ENCODE results near the gene MYH16. TPM values are rescaled to one million over a fixed set of nuclear protein-coding genes. Genes with fewer than 3 reads are reported as not detected.

The MYH16 gene
- total and polyA plus RNA-seq, 2 experiments from 2014 or later = not detected

DNA sequence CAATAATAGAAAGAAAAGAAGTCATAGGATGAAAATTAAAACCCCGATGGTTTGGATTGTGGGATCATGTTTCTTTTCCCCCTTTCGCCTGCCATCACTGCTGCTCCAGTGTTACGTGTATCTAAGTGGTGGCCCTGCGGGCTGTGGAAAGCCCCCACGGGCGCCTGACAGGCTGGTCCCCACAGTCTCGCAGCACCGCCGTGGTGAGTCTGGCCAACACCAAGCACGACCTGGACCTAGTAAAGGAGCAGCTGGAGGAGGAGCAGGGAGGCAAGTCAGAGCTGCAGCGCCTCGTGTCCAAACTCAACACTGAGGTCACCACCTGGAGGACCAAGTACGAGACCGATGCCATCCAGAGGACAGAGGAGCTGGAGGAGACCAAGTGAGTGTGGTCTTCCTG, 19.5 kb downstream of the MYH16 start (continued):
- TF ChIP-seq, protein P1, sequence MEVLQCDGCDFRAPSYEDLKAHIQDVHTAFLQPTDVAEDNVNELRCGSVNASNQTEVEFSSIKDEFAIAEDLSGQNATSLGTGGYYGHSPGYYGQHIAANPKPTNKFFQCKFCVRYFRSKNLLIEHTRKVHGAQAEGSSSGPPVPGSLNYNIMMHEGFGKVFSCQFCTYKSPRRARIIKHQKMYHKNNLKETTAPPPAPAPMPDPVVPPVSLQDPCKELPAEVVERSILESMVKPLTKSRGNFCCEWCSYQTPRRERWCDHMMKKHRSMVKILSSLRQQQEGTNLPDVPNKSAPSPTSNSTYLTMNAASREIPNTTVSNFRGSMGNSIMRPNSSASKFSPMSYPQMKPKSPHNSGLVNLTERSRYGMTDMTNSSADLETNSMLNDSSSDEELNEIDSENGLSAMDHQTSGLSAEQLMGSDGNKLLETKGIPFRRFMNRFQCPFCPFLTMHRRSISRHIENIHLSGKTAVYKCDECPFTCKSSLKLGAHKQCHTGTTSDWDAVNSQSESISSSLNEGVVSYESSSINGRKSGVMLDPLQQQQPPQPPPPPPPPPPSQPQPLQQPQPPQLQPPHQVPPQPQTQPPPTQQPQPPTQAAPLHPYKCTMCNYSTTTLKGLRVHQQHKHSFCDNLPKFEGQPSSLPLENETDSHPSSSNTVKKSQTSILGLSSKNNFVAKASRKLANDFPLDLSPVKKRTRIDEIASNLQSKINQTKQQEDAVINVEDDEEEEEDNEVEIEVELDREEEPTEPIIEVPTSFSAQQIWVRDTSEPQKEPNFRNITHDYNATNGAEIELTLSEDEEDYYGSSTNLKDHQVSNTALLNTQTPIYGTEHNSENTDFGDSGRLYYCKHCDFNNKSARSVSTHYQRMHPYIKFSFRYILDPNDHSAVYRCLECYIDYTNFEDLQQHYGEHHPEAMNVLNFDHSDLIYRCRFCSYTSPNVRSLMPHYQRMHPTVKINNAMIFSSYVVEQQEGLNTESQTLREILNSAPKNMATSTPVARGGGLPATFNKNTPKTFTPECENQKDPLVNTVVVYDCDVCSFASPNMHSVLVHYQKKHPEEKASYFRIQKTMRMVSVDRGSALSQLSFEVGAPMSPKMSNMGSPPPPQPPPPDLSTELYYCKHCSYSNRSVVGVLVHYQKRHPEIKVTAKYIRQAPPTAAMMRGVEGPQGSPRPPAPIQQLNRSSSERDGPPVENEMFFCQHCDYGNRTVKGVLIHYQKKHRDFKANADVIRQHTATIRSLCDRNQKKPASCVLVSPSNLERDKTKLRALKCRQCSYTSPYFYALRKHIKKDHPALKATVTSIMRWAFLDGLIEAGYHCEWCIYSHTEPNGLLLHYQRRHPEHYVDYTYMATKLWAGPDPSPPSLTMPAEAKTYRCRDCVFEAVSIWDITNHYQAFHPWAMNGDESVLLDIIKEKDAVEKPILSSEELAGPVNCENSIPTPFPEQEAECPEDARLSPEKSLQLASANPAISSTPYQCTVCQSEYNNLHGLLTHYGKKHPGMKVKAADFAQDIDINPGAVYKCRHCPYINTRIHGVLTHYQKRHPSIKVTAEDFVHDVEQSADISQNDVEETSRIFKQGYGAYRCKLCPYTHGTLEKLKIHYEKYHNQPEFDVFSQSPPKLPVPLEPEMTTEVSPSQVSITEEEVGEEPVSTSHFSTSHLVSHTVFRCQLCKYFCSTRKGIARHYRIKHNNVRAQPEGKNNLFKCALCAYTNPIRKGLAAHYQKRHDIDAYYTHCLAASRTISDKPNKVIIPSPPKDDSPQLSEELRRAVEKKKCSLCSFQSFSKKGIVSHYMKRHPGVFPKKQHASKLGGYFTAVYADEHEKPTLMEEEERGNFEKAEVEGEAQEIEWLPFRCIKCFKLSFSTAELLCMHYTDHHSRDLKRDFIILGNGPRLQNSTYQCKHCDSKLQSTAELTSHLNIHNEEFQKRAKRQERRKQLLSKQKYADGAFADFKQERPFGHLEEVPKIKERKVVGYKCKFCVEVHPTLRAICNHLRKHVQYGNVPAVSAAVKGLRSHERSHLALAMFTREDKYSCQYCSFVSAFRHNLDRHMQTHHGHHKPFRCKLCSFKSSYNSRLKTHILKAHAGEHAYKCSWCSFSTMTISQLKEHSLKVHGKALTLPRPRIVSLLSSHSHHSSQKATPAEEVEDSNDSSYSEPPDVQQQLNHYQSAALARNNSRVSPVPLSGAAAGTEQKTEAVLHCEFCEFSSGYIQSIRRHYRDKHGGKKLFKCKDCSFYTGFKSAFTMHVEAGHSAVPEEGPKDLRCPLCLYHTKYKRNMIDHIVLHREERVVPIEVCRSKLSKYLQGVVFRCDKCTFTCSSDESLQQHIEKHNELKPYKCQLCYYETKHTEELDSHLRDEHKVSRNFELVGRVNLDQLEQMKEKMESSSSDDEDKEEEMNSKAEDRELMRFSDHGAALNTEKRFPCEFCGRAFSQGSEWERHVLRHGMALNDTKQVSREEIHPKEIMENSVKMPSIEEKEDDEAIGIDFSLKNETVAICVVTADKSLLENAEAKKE (CRISPR knock-in tag; IDR thresholded peaks at IDR 0.05) = no peak

DNA sequence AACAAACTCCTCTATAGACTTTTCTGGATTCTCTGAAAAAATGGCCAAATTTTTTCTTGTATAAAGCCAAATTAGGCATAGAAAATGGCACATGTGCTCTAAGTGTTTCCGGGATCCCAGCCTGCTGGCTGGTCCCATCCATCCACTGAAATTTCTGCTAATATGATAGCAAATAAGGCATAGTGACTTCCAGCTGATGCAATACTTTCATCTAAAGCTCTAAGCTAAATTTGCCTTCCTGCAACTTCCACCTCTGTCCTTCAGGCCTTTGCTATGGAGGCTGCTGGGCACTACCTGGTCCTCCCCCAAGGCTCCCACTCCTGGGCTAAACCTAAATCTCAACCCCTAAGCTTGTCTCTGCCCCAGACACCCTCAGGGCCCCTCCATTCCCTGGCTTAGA, 20.5 kb downstream of the MYH16 start:
- no peak overlapping the region for H3K27ac ChIP-seq (ENCODE audit: low read depth)
- no peak overlapping the region for H3K27ac Mint-ChIP-seq
- no peak overlapping the region for H3K4me3 ChIP-seq
- no peaks in the 10 kb centered on the region; the same call in 2 of the 3 replicates for H3K9me3 Mint-ChIP-seq
- H3K27me3 Mint-ChIP-seq (ENCODE audit: insufficient read depth, low read depth, poor library complexity) = no peaks in the 10 kb centered on the region
- H3K4me1 Mint-ChIP-seq = peaks cover 6% of the 10 kb centered on the region; the same call in 2 of the 3 replicates
- H3F3A ChIP-seq (replicated peaks; ENCODE audit: low read depth) = no peaks in the 10 kb centered on the region
- no peaks in the 10 kb centered on the region for H4K20me1 ChIP-seq (replicated peaks; ENCODE audit: insufficient read depth)
- H3K4me2 ChIP-seq = no peak overlapping the region
- no peaks in the 10 kb centered on the region for H3K36me3 ChIP-seq (ENCODE audit: insufficient read depth)
- H2AFZ ChIP-seq = no peak overlapping the region
- H3K4me3 Mint-ChIP-seq = no peak overlapping the region
- H3K4me1 ChIP-seq (ENCODE audit: insufficient read depth) = no peaks in the 10 kb centered on the region
- no peaks in the 10 kb centered on the region for H3K9me2 ChIP-seq (ENCODE audit: insufficient read depth)
- H3K36me3 Mint-ChIP-seq (ENCODE audit: low read depth) = no peaks in the 10 kb centered on the region
- H3K79me2 ChIP-seq (replicated peaks; ENCODE audit: insufficient read depth) = no peaks in the 10 kb centered on the region
- ATAC-seq (no peak), DNase-seq (ENCODE audit: low spot score) (no peak)
- H3K27me3 ChIP-seq (ENCODE audit: insufficient read depth) = no peaks in the 10 kb centered on the region
- no peak for TF ChIP-seq ZNF331 (CRISPR knock-in tag; IDR thresholded peaks at IDR 0.05; ENCODE audit: low read depth)
- TF ChIP-seq, protein P2, sequence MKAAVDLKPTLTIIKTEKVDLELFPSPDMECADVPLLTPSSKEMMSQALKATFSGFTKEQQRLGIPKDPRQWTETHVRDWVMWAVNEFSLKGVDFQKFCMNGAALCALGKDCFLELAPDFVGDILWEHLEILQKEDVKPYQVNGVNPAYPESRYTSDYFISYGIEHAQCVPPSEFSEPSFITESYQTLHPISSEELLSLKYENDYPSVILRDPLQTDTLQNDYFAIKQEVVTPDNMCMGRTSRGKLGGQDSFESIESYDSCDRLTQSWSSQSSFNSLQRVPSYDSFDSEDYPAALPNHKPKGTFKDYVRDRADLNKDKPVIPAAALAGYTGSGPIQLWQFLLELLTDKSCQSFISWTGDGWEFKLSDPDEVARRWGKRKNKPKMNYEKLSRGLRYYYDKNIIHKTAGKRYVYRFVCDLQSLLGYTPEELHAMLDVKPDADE (IDR thresholded peaks at IDR 0.05) = no peak
- no peak for TF ChIP-seq POLR2AphosphoS5 (IDR thresholded peaks at IDR 0.05; ENCODE audit: low read depth)
- no peak for TF ChIP-seq STAT1 (IDR thresholded peaks at IDR 0.05; ENCODE audit: unreplicated experiment)
- no peak for TF ChIP-seq EZH2phosphoT487 (IDR thresholded peaks at IDR 0.05; ENCODE audit: unreplicated experiment)
- no peak for TF ChIP-seq NANOG (IDR thresholded peaks at IDR 0.05; ENCODE audit: borderline replicate concordance)
- no peak for TF ChIP-seq EZH2 (IDR thresholded peaks at IDR 0.05; ENCODE audit: low read depth, unreplicated experiment)
